ENCODE measurements around the gene TANC2.

Gene TANC2

DNA sequence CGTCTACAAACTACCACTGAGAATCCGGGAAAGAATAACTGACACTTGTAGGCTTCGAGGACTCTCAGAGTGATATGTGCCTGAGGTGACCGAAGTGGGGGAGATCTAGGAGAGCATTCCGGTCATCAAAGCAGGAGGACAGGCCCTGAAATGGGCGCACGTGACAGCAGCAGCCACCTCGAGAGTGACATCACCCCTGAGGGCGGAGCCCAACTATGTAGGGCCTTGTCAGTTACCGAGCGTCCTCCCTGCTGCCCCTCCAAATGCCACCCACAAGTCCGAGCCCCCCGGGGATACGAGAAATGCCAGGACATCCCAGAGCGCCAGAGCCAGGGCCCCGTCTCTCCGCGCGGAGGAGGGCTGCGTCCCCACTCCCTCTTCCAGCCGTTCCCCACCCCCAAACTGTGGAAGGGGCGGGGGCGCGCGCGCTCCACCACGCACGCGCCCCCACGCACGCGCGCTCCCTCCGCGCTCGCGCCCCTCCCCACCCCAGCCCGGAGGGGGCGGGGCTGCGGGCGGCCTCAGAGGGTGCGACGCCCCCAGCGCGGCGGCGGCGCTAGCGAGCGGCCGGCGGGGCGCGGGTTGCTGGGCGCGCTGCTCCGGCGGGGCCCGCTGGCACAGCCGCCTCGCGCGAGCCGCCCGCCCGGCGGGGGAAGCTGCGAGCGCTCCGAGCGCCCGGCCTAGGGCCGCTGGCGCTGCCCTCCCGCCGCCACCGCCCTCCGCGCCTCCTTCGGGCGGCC is at the start of gene TANC2:
TANC2 (plus strand) TSS at position 550 of the 740 bp plus-strand sequence. CDS start 43,325 bp downstream, outside the sequence.
- DNase-seq (ENCODE audit: low read depth, low spot score), result peak; percentile 93

DNA sequence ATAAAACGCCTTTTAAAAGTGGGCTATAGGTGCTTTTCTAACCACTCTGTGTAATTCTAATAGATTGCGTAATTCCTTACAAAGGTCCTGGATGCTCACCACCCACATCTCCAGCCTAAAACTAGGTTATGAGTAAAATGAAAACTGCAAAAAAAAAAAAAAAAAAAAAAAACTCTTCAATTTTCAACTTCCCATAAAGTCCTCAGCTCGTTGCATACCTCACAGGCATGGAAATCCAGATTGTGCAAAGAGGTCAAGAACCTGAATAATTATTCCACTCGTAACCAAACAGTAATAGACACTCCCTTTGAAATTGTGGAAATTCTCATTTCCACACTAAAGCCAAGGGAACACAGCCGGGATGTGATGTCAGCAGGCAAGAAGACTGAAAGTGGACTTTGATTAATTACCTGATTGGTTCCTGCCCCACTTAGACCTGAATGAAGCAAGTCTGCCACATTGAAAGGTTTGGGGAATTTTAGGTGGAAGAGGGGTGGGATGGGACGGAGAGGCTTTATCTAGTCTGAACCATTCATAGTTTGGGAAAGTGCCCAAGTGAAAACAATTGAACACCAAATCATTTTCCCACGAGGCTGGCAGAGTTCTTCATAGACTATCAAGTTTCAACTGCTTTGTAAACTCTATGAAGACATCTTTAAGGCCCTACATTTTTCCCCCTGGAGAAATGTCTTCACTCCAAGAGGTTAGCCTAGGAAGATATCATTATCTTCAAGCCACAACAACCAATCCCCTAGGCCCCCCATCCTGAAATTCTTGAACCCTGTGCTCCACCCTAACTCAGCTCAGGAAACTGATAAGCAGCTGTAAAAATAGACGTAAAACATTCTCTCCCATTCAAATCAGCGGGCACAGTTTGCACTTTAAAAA is 49.1 kb upstream of the TANC2 start:
- DNase-seq (ENCODE audit: low read depth, low spot score), result peak; percentile 30

DNA sequence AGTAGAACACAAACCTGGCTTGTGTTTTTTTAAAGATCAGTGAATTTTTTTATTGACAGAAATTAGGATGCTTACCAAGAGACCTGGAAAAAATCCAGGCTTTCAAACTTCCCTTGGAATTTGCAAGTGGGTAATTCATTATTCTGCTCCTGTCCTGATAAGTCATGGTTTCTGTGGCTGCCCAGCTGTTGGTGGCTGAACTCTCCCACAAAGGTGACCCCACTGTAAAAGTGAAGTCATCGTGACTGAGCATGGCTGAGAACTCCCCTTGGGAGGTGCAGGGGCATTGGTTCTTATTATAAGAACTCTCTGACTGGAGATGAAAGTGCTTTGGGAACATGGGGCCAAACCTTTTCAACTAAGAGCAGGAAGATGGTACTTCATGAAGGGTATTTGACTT is 46.6 kb upstream of the TANC2 start:
- peak; percentile 81 for DNase-seq (ENCODE audit: low read depth, low spot score)

DNA sequence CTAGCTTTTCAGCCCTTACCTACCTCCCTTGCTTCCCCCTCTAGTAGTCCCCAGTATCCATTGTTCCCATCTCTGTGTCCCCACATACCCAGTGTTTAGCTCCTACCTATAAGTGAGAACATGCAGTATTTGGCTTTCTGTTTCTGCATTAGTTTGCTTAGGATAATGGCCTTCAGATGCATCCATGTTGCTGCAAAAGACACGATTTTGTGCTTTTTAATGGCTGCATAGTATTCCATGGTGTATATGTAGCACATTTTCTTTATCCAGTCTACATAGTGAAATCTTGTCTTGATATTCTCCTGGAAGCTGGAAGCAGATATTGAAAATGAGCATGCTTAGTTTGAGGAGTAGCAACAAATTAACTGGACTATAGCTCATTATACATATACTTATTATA is 45.7 kb upstream of the TANC2 start:
- DNase-seq (ENCODE audit: low read depth, low spot score), result no peak

DNA sequence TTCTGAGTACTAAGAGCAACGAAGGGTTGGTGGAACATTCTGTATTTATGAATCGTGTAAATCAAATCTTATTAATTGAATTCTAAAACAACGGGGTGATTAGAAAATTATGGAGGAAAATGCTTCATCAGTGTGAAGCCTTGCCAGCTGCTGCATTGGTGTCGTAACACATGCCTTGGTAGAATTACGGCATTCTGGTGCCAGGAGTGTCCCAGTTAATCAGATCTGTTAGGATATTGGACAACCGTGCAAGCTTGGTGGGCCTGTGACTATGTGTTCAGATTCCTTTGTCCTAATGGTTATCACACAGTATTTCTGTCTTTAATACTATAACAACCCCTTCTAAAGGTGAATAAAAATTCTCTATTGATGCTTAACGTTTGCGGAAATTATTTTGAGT is 44.2 kb upstream of the TANC2 start:
- no peak for DNase-seq (ENCODE audit: low read depth, low spot score)

DNA sequence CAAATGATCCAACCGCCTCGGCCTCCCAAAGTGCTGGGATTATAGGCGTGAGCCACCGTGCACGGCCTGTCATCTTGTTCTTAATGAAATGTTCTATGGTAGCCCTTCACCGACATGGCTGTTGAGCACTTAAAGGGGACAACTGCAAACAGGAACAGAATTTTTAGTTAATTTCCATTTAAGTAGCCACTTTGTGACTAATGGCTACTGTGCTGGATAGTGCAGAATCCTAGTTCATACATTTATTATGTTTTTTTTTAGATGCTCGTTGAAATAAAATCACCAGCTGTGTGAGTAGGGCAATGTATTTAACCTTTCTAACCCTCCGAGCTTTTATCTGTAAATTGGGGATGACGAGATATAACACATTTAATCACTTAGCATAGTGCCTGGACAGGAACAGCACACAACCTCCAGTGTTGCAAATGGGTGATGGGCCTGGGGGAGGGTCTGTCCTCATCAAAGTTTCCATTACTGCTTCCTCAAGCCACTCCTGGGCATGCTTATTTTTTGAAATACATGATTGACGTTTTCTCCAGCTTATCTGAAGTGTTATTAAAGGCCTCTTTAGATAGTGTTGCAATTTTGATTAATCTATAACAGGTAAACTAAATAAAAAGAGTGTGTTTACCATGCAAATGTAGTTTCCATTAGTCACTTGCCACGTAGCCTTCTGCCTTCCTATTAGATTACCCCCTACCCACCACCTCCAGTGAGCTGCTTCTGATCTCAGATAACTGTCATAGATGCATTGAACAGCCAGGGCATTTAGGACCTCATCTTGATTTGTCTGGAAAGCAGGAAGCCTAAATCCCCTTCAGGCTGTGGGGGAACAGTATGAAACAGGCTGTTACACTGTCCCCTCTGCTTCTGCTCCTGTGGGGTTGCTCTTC is 42.5 kb upstream of the TANC2 start:
- no peak for DNase-seq (ENCODE audit: low read depth, low spot score)

DNA sequence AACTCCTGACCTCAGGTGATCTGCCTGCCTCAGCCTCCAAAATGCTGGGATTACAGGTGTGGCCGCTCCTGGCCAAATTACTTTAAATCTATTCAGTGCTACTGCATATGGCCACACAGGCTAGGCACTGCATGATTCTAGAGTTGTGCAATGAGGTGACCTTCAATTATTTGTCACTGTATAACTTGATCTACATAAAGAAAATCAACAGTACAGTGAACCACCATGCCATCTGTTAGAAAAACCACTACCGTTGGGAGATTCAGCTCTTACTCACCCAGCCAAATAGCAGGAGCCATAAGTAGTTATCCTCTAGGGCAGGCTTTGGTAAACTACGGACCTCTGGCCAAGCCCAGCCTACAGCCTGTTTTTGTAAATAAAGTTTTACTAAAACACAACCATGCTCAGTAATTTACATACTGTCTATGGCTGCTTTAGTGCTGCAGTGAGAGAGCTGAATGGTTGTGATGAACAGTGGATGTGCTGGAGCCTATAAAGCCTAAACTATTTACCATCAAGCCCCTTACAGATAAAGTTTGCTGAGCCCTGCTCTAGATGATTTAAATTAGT is 40.7 kb upstream of the TANC2 start:
- no peak for DNase-seq (ENCODE audit: low read depth, low spot score)

DNA sequence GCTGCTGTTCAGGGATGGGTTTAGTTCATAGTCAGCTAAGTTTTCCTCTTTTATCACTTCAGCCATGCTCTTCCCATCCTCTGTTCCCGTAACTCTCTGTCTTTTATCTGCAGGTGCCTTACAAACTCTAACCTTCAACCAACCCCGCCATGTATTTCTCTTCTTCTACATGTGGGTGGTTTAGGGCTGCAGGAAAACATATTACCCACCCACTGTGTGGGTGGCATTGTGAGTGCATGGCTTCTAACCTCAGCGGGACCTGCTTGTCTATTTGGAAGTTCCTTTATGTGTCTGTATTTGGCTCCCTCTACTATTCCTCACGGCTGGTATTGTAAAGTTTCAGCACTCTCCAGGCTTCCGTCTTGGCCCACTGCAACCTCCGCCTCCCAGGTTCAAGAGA is 39.0 kb upstream of the TANC2 start:
- DNase-seq (ENCODE audit: low read depth, low spot score), result no peak

DNA sequence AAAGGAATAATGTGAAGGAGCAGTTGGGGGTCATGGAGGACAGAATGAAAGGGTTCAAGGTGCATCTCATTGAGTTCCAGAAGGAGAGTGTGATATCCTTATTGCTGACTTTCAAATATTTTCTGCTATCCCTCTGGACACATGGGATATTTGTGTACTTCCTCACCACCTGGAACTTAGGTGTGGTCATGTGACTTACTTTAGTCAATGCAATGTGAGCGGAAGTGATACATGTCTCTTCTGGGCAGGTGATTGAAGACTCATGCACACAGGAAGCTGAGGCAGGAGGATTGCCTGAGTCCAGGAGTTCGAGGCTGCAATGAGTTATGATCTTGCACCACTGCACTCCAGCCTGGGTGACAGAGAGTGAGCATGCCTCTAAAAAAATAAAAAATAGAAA is 36.7 kb upstream of the TANC2 start:
- DNase-seq (ENCODE audit: low read depth, low spot score), result no peak

DNA sequence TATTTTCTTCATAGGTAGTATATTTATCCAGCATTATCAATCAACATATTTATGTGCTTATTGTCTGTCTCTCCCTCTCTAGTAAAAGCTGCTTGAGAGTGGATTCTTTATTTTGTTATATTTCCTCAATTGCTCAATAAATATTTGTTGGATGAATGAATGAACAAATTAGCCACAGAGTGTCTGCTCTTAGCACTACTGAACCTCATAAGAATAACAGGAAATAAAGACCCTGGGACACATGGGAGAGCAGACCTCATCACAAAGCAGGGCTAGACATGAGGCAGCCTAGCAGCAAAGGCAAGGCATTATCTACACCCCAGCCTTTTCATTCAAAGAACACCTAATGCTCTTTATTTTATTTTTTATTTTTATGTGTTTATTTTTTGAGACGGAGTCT is 34.9 kb upstream of the TANC2 start:
- DNase-seq (ENCODE audit: low read depth, low spot score), result no peak

DNA sequence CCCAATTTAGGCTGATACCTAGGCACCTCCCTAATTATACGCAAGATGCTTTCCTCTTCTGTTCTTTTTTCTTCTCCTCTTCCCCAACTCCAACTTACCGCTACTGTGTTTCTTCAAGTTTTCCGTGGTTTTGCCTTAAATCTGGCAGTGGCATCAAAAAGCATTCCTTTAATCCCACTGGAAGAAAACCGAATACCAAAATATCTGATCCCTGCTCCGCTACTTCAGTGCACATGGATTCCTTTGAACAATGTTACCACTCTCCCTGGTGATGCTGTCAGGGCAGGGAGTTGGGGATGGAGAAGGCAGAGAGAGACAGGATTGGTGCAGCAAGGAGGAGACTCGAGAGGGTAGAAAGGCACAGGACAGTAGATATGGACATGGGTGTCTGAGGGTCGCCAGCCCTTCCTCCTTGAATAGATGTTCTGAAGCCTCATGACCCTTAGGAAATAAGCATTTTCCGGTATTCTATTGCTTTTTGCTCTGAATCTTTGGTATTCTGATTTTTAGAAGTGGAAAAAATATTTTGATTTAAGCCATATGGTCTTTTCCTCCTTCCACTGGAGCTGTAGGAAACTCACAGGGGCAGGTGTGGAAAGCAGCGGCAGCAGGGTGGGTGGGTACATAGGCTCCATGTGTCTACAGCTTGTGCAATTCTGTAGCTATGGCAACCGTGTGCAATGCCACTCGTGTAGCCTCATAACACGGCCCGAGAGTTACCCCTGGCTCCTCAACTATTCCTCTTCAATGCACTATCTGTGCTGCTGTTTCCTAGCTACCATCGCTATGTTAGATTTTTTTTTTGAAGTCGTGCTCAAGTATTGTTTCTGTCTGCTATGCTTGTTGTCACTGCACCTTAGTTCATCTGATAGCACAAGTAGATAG is 32.3 kb upstream of the TANC2 start:
- peak; percentile 63 for DNase-seq (ENCODE audit: low read depth, low spot score)

DNA sequence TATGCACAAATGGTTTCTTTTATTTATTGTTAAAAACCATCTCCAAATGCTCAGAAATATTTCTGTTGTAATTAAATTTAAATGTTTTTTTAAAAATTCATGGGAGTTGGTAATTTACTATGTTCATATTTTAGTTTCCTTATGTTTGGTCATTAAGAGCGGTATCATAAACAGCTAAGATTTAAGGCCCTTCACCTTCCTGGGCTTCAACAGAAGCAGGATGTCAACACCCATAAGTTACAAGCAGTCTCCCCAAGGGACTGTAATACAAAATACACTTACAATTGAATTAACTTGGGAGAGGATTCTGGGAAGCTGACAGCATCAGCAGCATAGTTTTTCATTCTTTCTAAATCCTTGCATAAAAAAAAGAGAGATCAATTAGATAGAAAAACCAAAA is 30.9 kb upstream of the TANC2 start:
- DNase-seq (ENCODE audit: low read depth, low spot score), result no peak

DNA sequence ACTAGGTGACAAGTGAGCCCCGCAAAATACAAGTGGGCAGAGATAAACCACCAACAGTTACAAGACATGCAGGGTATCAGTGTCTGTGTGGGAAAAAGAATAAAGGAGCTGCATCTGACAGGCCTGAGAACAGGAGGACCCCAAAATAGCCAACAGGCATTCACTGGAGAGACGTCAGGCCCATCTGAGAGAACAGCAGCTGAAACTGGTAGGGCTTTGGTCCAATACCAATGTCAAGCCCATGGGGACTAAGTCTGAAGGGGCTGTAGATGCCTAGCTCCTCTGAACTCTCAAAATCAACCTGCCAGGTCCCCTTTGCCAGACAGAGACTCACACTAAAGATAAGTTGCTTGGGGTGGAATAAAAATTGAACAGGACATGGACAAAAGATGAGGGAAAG is 30.5 kb upstream of the TANC2 start:
- no peak for DNase-seq (ENCODE audit: low read depth, low spot score)

DNA sequence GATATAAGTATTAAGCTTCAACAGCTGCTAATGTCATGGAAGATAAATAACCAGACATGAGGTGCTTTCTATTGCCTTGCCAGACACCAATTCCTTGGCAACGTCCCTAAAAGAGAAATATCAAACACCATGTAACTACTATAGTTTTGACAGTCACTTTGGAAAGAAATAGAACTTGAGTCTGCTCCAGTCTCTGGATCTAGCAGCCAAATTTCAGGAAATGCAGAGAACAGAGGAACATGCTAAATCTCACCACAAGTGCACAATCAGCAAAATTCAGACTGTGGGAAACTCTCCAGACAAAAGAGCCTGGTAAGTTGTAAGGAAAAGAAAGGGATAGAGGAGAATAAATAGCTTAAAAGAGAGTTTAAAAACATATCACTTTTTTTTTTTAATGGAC is 28.4 kb upstream of the TANC2 start:
- no peak for DNase-seq (ENCODE audit: low read depth, low spot score)

DNA sequence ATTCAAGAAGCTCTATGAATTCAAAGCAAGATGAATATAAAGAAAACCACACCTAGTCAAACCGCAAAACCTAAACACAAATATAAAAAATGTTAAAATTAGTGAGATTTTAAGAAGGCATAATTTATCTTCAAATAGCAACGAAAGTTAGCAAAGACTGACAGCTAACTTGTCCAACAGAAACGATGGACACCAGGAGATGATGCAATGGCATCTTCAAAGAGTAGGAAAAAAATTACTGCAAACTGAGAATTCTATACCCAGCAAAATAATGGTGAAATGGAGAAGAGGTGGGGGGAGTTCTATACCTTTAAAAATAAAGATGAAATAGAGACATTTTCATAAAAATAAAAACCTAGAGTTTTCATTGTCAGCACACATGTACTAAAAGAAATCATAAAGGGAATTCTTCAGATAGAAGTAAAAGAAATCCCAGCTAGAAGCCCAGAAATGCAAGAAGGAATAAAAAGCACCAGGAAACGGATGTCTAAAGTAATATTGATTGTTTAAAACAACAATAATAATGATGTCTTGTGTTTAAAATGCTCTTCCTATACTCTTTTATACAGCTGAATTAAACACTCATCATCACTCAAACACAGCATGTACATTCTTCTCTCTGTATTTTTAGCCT is 24.6 kb upstream of the TANC2 start:
- DNase-seq (ENCODE audit: low read depth, low spot score), result no peak

DNA sequence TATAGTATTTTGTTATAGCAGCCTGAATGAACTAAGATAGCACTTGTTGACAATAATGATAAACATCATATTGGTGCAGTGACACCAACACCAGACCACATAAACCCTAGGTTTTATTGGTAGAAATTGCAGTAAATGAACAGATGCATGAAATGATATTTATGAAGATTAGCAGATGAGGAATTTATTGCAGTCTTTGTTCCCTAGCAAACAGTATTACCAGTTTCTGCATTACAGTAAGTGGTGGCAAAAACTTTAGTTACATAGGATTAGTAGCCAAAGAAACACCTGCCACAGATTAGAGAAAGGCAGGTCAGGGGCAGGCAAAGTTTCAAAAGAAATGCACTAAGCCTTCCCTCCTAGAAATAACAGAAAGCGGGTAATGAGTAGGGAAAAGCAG is 17.7 kb upstream of the TANC2 start:
- DNase-seq (ENCODE audit: low read depth, low spot score), result no peak

DNA sequence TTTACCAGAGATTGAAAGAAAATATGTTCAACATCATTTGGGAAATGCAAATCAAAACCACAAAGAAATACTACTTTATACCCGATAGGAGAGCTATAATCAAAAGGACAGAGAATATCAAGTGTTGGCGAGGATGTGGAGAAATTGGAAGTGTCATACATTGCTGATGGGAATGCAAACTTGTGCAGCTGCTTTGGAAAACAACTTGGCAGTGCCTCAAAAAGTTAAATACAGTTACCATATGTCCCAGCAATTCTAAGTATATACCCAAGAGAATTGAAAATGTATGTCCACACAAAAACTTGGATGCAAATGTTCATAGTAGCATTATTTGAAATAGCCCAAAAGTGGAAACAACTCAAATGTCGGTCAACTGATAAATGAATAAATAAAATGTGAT is 17.0 kb upstream of the TANC2 start:
- no peak for DNase-seq (ENCODE audit: low read depth, low spot score)

DNA sequence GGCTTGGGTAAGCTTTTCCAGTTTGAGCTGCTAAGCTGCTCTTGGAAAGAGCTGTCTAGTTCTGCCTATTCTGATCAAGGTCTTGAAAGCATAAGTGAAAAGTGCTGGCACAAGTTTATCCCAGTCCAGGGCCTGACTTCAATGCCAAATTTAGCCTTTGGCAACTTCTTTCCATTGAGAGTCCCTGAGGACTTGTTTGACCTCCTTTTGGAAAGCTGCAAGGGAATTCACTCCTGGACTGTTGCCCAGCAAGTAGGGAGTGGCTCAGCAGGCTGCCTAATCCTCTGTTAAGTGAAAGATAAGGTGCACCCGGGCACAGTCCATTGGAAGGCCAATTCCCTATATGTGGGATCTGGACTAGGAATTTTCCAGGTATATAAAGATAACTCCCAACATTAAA is 16.0 kb upstream of the TANC2 start:
- DNase-seq (ENCODE audit: low read depth, low spot score), result peak; percentile 84

DNA sequence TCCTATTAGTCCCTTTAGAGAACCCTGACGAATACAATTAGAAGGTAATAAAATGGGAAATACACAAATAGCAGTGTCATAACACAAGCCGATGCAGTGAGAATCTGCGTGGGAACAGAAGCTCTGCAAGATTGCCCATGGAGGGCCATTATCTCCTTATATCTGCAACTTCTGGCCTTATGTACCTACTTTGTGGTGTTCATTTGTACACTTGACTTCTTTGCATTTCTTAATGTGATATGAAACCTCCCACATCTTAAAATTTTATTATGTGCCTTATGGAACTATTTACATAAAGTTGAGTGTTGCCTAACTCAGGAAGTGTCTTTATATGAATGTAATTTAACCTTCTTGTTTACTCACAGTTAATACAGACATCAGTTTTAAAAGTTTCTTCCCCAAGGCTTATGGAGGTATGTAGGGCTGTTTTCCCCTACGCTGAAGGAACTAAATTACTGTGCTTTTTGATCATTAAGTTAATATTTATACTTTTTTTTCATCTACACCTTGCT is 10.1 kb upstream of the TANC2 start:
- no peak for DNase-seq (ENCODE audit: low read depth, low spot score)

DNA sequence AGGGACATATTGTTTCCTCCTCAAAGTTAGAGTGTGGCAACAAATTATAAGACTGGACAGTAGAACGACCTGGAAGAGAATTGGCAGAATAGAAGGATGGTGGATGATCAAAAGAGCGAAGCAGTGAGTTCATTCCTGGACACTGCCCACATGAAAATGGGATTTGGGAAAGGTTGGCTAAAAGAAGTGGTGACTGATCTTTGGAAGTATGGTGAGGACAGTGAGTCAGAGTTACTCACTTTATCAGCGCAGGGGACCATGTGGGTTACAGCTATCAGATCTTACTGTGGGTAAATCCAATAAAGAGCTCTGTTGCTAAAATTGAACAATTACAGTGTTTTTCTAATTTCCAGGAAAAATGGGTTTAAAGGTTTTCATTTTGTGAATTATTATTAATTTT is 2.7 kb upstream of the TANC2 start:
- DNase-seq (ENCODE audit: low read depth, low spot score), result peak; percentile 64
